OCI-LY3 (cell line): Measurements from ENCODE around the gene LRFN2.

Source experiments
- CTCF ChIP-seq: fragments of 200-600, 300-600 bp; sonication (generic); IDR thresholded peaks from 2 replicates; pipeline ENCODE4 v1.5.1; 2014; ENCODE audit warnings: antibody characterized with exemption, low read length, low read depth
- EZH2phosphoT487 ChIP-seq: fragments of 200-600 bp; shearing (Covaris generic); IDR thresholded peaks from 2 replicates; pipeline ENCODE4 v1.6.1; 2018; ENCODE audit warnings: antibody characterized with exemption, mixed run types, low read depth

DNA sequence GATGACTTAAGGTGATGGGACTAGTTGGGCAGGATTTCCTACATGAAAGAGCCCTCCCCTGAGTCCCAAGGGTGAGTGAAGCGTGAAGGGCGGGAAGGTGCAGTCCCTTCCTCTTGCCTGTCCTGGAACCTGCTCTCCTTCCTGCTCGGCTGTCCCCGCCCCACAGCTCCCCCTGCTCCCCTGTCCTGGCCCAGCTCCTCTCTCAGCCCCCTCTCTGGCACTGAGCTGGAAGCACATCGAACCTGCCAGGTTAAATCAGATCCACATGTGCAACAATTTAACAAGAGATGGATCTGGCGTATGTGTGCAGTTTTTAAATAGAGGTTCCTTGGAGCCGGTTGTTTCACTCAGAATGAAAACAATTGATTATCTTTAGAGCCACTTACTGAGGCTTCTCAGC, 95.0 kb downstream of the LRFN2 start:
- TF ChIP-seq CTCF (no peak), EZH2phosphoT487 (no peak)
